ENCODE measurements around the gene ARAP1.

GRCh38 chr11:72787216-72788104 is 35.3 kb upstream of the ARAP1 start:
- peak; percentile 17; the same call in 1 of the 2 replicates for TF ChIP-seq CTCF (conservative IDR thresholded peaks at IDR 0.05; ENCODE audit: low read depth, low read length)
- no peak for TF ChIP-seq EZH2phosphoT487 (IDR thresholded peaks at IDR 0.05; ENCODE audit: borderline replicate concordance, low read length)
- TF ChIP-seq EZH2 (IDR thresholded peaks at IDR 0.05; ENCODE audit: low read length, unreplicated experiment) = no peak

All from PC-3 (cell line).